HG02642 (cell line): ENCODE data around the gene DEFB123.
"Not testable (repeated sequence)": the region's sequence is repeated elsewhere in the genome, so short reads cannot be mapped to it uniquely, and the experiment has no call there.

ENCODE experiments used
- ATAC-seq: cut with Tn5 transposase; IDR thresholded peaks from one replicate; pipeline ENCODE4 v1.9.1; 2021; ENCODE audit warnings: mild to moderate bottlenecking; ENCODE audit not compliant: unreplicated experiment, poor library complexity

Gene DEFB123

DNA sequence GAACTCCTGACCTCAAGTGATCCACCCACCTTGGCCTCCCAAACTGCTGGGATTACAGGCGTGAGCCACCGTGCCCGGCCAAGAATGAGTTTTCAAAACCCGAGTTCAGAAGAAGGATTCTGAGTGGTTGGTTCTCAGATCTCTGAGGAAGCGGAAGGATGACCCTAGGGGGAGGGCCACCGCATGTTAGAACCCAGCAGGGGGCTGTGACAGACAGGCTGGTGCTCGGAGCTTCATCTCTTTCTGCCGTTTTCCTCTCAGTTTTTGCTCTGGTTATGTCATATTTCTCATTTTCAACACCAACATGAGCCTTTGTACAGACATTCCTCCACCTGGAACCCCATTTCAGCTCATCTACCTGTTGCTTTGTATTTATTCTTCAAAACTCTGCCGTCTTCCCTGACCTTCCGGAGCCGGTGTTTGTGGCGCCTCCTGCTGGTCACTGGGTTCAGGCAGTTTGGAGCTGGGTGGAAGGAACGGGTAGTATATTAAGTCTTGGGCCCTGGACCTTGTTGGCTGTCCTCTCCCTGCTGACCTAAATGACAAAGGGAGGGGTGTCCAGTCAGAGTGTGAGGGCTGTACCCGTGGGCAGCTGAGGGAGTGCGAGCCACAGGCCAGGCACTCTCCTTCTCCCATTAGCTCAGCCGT is at the start of gene DEFB123:
TSS of gene DEFB123 (plus strand) at position 621 of the 648 bp plus-strand sequence. CDS start 67 bp downstream, outside the sequence.
- no peak for ATAC-seq

GRCh38 chr20:31392836-31393235 is 47.6 kb upstream of the DEFB123 start:
- ATAC-seq: no peak

DNA sequence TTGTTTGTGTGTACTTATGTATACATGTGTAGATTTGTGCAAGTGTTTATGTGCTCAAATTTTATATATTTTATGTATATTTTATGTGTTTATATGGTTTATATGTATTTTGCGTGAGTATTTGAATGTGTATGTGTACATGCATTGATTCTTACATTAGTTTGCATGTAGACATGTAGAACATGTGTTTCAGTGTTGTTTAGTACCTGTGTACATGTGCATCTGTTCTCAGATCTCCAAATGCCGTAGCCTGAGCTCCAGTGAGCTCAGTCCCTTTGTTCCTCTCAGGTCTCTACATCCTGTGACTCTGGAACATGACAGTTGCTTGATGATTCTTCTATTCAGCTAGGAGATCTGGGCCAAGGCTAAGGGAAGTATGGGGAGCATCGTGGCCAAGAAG is 45.5 kb upstream of the DEFB123 start:
- no peak for ATAC-seq

GRCh38 chr20:31403886-31404285 is 36.5 kb upstream of the DEFB123 start:
- ATAC-seq: no peak

DNA sequence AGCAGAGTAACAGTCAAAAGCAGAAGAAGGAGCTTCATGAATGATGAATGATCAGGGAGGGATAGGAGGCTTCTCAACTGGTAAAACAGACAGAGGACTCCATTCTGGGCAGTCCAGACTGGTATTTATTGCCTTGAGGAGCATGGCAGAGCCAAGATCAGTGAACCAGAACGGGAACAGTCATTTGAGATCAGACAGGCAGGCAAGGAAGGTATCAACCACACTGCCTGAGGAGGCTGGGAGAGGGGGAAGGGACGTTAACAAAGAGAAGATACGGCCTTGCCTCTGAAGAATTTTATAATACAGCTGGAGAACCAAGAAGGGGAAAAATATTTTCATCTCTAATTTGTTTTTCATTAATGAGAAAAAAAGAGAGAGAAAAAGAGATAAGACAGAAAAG is 34.3 kb upstream of the DEFB123 start, which contains the start of gene DEFB121:
TSS of gene DEFB121 (minus strand) at position 101 of the 400 bp plus-strand sequence. CDS start at position 38, 63 bp downstream.
- ATAC-seq: no peak

DNA sequence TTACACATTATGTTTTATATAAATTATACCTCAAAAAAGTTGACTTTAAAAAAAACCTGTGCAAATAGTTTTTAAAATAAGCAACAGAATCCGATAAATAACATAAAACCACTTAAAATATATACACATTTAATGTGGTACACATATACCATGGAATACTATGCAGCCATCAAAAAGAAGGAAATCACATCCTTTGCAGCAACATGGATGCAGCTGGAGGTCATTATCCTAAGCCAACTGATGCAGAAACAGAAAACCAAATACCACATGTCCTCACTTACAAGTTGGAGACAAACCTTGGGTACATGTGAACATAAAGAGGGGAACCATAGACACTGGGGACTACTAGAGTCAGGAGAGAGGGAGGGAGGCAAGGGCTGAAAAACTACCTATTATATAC is 30.4 kb upstream of the DEFB123 start:
- no peak for ATAC-seq

- ATAC-seq: no peak
These were observed 26.1 kb upstream of the DEFB123 start for GRCh38 chr20:31414381-31414780.

DNA sequence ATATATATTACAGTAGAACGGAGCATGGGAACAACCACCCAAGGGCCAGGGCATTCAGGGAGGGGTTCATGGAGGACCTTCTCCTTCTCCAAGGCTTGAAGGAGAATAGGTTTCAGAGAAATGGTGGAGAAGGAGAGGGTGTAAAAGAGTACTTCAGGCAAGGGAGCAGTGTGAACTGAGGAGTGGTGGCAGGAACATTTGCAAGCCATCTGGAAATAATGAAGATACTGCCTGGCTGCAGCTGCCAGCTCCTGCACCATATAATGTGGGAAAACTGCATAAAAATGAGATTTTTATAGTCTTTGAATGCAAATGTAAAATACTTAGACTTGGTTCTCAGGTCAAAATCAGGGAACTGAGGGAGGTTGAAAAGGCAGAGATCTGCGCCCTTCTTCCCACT is 24.8 kb upstream of the DEFB123 start:
- ATAC-seq: no peak

DNA sequence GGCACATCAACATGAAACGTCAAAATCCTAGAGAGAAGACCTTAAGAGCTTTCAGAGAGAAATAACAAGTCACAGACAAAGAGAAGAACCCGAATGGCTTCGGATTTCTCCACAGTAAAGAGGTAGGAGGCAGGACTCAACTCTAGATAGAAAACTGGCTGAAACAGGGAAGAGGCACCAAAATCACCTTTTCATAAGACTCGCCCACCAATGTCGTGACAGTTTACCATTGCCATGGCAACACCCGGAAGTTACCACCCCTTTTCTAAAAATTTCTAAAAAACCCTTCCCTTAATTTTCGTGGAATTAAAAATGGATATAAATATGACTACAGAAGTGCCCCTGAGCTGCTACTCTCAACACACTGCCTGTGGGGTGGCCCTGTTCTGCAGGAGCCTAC is 22.1 kb upstream of the DEFB123 start:
- no peak for ATAC-seq

- ATAC-seq: no peak
These were observed 14.6 kb upstream of the DEFB123 start for GRCh38 chr20:31425797-31426196.

DNA sequence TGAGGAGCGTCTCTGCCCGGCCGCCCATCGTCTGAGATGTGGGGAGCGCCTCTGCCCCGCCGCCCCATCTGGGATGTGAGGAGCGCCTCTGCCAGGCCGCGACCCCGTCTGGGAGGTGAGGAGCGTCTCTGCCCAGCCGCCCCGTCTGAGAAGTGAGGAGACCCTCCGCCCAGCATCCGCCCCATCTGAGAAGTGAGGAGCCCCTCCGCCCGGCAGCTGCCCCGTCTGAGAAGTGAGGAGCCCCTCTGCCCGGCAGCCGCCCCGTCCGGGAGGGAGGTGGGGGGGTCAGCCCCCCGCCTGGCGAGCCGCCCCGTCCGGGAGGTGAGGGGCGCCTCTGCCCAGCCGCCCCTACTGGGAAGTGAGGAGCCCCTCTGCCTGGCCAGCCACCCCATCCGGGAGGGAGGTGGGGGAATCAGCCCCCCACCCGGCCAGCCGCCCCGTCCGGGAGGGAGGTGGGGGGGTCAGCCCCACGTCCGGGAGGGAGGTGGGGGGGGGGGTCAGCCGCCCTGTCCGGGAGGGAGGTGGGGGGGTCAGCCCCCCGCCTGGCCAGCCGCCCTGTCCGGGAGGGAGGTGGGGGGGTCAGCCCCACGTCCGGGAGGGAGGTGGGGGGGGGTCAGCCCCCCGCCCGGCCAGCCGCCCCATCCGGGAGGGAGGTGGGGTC is 13.4 kb upstream of the DEFB123 start:
- not testable (repeated sequence) for ATAC-seq

GRCh38 chr20:31427576-31427975 is 12.9 kb upstream of the DEFB123 start:
- ATAC-seq: not testable (repeated sequence)

DNA sequence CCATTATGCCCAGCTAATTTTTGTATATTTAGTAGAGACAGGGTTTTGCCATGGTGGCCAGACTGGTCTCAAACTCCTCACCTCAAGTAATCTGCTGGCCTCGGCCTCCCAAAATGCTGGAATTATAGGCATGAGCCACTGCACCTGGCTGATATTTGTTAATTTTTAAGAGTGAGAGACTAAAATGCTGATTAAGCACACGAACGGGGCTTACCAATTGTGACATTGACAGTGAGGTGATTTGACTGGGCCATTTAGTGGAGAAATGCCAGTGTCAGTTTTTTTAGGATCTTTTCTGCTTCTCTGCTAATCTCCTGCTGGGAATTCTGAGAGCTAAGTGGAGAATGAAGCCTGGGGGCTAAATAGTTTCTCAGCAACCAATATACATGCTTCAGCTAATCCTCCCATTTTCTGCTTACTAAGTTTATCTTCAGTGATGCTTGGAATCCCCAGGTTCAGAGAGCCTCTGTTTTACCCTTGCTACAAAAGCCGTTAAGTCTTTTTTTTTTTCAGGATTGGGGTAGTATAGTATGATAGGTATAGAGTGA is 9.8 kb upstream of the DEFB123 start:
- ATAC-seq: no peak

GRCh38 chr20:31446084-31446819 is 5.8 kb downstream of the DEFB123 start:
- ATAC-seq: no peak

- ATAC-seq: no peak
These were observed 9.3 kb downstream of the DEFB123 start for GRCh38 chr20:31449511-31450414.

GRCh38 chr20:31452575-31452974 is 12.1 kb downstream of the DEFB123 start:
- ATAC-seq: no peak

- no peak for ATAC-seq
These were observed 13.9 kb downstream of the DEFB123 start for GRCh38 chr20:31454361-31454760.

- ATAC-seq: not testable (repeated sequence)
These were observed 30.5 kb downstream of the DEFB123 start for GRCh38 chr20:31470946-31471345.

DNA sequence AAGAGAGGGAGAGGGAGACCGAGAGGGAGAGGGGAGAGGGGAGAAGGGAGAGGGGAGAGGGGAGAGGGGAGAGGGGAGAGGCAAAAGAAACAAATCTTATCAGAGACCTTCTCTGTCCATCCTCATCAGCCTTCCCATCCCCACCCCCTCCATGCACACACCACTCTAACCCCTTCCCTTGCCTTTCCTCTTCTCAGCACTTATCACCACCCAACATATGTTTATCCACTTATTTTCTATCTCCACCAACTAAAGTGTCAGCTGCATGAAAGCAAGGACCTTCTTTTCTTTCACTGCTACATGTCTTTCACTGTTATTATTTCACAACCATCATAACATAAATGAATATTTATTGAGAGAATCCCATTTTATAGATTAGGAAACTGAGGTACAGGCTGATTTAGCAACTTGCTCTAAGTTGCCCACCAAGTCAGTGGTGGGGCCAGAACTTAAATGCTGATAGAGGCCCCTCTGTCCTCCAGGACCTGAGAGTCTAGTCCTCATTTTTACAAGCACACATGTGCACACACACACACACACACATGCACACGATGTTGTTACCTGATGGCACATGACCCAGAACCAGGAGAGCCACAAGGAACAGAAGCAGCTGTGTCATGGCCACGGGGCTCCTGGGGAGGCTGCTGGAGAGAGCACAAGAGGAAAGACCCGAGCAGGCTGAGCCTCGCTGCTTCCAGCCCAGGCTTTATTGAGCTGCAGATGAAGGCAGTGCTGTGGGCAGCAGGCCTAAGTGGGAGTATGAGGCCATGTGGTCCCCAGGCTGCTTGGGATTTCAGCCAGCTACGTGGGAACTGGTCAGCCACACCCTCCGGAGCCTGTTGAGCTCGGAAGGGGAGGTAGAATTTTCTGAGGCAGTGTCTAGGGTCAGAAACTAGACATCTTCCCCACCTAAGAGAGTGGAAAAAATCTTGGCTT is 32.2 kb downstream of the DEFB123 start:
- no peak for ATAC-seq
